Bronchial epithelial cell (primary cell): Measurements from ENCODE around the gene ZNF70. TPM values are rescaled to one million over a fixed set of nuclear protein-coding genes. Genes with fewer than 3 reads are reported as not detected.

Experiments
- DNase-seq: peaks from one replicate; pipeline ENCODE4 v3.0.0-alpha.2; 2010; ENCODE audit warnings: low read depth
- FAIRE-seq: peaks from 2 replicates; lab custom pipeline; 2011; peaks lifted over from hg19 to GRCh38; lab: Jason Lieb, UNC
- H3K27me3 ChIP-seq: 2 replicates; pipeline ENCODE4 v1.5.1; 2011; ENCODE audit warnings: low read length; ENCODE audit not compliant: control insufficient read depth, insufficient read depth
- H3K36me3 ChIP-seq: 2 replicates; pipeline ENCODE4 v1.5.1; 2011; ENCODE audit warnings: low read length; ENCODE audit not compliant: control insufficient read depth, insufficient read depth
- H3K4me3 ChIP-seq: 2 replicates; pipeline ENCODE4 v1.5.1; 2011; ENCODE audit warnings: mild to moderate bottlenecking, low read depth, low read length, control low read depth
- total RNA-seq: library from RNA; depleted of rRNA; stranded (reverse); fragments of >200 nt; gene quantifications from 2 replicates; pipeline ENCODE4 v1.2.1, GENCODE V29; 2014
- TF ChIP-seq, protein P1 (sequence below): IDR thresholded peaks from 2 replicates; pipeline ENCODE4 v1.5.1; 2011; ENCODE audit warnings: mild to moderate bottlenecking, moderate library complexity, low read length, control low read depth, inconsistent platforms; ENCODE audit not compliant: insufficient read depth, severe bottlenecking

The ZNF70 gene
- total RNA-seq, 1 donor from 2014 or later, result 1.3 TPM

DNA sequence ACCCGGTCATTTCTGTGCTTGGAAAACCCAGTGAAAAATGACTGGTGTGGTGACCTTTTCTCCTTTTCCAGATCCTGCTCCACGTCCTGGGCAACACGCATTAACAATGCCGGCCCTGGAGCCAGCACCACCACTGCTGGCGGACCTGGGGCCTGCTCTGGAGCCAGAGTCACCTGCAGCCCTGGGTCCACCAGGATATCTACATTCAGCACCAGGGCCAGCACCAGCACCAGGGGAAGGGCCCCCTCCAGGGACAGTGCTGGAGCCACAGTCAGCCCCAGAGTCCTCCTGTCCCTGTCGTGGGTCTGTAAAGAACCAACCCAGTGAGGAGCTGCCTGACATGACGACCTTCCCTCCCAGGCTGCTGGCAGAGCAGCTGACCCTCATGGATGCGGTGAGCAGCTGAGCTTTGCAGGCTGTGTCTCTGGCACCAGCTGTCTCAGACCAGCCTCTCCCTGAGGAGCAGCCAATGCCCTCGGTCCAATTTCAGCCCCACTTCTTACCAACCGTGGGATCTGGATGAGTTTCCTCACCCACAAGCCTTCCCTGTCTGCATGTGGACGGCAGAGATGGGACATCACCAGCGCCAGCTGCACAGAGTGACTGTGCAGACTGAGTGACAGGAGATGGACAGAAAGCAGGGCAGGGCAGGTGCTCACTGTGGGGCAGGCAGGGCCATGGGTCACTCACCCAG lies 58.2 kb downstream of the ZNF70 start:
- FAIRE-seq (no peak), DNase-seq (no peak)
- Histone ChIP-seq H3K36me3 (peaks cover 1% of the 10 kb centered on the region), H3K27me3 (no peaks in the 10 kb centered on the region), H3K4me3 (no peak overlapping the region)
- TF ChIP-seq, protein P1, sequence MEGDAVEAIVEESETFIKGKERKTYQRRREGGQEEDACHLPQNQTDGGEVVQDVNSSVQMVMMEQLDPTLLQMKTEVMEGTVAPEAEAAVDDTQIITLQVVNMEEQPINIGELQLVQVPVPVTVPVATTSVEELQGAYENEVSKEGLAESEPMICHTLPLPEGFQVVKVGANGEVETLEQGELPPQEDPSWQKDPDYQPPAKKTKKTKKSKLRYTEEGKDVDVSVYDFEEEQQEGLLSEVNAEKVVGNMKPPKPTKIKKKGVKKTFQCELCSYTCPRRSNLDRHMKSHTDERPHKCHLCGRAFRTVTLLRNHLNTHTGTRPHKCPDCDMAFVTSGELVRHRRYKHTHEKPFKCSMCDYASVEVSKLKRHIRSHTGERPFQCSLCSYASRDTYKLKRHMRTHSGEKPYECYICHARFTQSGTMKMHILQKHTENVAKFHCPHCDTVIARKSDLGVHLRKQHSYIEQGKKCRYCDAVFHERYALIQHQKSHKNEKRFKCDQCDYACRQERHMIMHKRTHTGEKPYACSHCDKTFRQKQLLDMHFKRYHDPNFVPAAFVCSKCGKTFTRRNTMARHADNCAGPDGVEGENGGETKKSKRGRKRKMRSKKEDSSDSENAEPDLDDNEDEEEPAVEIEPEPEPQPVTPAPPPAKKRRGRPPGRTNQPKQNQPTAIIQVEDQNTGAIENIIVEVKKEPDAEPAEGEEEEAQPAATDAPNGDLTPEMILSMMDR, result no peak

DNA sequence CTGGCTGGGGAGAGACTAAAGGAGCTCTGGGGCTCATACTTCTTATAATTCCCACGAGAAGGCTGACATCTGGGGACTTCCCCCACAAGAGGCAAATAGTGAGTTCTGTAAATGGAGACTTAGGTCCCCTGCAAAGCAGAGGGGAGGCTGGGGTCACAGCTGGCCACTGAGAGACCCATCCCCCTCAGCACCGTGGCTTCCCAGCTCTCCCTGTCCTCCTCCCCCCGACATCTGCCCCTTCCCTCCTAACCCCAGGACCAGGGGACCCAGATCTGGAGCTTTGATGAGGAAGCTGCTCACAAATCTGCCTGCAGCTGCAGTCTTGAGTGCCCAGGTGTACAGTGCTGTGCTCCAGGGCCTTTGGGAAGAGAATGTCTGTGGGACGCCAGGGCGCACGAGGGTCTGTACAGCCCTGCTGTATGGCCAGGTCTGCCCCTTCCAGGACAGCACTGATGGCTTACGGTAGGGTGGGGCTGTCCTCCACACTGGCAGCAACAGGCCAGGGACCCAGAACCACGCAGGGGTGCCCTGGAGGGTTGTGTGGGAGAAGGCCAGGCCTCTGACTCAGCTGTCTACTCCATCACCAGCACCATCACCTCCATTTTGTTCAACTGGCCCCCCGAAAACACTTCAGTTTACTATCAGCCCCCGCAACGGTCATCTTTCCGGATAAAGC lies 59.0 kb downstream of the ZNF70 start:
- Histone ChIP-seq H3K4me3 (no peak overlapping the region), H3K27me3 (no peaks in the 10 kb centered on the region), H3K36me3 (peaks cover 1% of the 10 kb centered on the region)
- TF ChIP-seq, protein P1, result no peak
- peak; percentile 13 for FAIRE-seq
- DNase-seq, result no peak

DNA sequence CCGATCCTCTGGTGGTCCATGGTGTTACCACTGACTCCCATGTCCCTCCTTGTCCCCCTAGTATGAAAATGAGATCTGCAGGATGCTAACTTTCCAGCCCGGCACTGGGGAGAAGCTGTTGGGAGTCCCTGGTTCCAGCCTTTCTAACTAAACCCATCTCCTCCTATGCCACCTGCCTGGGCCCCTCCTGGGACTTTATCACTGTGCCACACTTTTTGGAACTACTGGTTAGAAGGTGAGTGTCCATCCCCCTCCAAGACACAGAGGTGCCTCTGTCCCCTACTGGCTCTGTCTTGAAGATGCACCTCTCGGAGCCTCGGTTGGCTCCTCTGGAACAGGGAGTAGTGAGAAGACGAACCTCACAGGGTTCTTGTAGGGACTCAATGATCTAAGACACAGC lies 60.2 kb downstream of the ZNF70 start, which contains the start of gene RGL4:
TSS of gene RGL4 (plus strand) at position 301 of the 400 bp plus-strand sequence. CDS start 1,018 bp downstream, outside the sequence.
- H3K36me3 ChIP-seq, result peaks cover 1% of the 10 kb centered on the region
- H3K4me3 ChIP-seq, result no peak within 1 kb of the TSS
- FAIRE-seq (no peak), DNase-seq (no peak)
- no peaks in the 10 kb centered on the region for H3K27me3 ChIP-seq
- TF ChIP-seq, protein P1, result no peak

DNA sequence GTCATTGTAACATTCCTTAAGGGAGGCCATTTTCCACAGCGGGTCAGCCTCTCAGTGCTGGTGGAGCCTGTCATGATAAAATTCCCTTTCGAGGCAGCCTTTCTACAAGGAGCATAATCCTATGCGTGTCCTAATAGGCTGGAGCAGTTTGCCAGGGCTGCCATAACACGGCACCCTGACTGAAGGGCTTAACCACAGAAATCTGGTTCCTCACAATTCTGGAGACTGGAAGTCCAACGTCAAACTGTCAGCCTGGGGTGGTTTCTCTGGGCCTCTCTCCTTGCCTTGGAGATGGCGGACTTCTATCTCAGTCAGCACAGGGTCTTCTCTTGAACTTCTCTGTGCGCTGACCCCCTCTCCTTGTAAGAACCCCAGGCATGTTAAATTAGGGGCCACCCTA lies 61.5 kb downstream of the ZNF70 start:
- no peaks in the 10 kb centered on the region for H3K36me3 ChIP-seq
- DNase-seq (no peak), FAIRE-seq (no peak)
- H3K27me3 ChIP-seq, result no peaks in the 10 kb centered on the region
- TF ChIP-seq, protein P1, result no peak
- H3K4me3 ChIP-seq, result no peak overlapping the region

Other genes starting within 250 kb of the ZNF70 start
- not detected in 2 replicates for gene IGLL1, start 170.8 kb downstream of the ZNF70 start, total RNA-seq
- 0.38 TPM in 1 of 2 replicates, not detected in the other for gene DRICH1, start 118.8 kb downstream of the ZNF70 start, total RNA-seq
- not detected in 2 replicates for gene RGL4, start 60.1 kb downstream of the ZNF70 start, total RNA-seq
- not detected in 2 replicates for gene VPREB3, start 3.3 kb upstream of the ZNF70 start, total RNA-seq
- not detected in 2 replicates for gene C22orf15, start 11.9 kb upstream of the ZNF70 start, total RNA-seq
- gene CHCHD10, start 16.9 kb upstream of the ZNF70 start, total RNA-seq, result 4.5 and 11.5 TPM in 2 replicates
- gene MMP11, start 21.7 kb upstream of the ZNF70 start, total RNA-seq, result 0.38 and 0.53 TPM in 2 replicates
- gene SMARCB1, start 35.9 kb upstream of the ZNF70 start, total RNA-seq, result 19.5 and 21.5 TPM in 2 replicates
- 0.26 TPM in 2 replicates for gene DERL3, start 87.9 kb upstream of the ZNF70 start, total RNA-seq
- 6.8 and 8.2 TPM in 2 replicates for gene SLC2A11, start 106.8 kb upstream of the ZNF70 start, total RNA-seq
- 252 and 448 TPM in 2 replicates for gene MIF, start 143.3 kb upstream of the ZNF70 start, total RNA-seq
- gene GSTT2B, start 210.1 kb upstream of the ZNF70 start, total RNA-seq, result 0.79 and 0.90 TPM in 2 replicates
- under 0.01 and 1.2 TPM in 2 replicates for gene DDTL, start 215.8 kb upstream of the ZNF70 start, total RNA-seq
- 41.1 and 59.9 TPM in 2 replicates for gene DDT, start 223.3 kb upstream of the ZNF70 start, total RNA-seq
- gene GSTT2, start 229.0 kb upstream of the ZNF70 start, total RNA-seq, result not detected in 2 replicates